ENCODE measurements around the gene ANKHD1. TPM values are rescaled to one million over a fixed set of nuclear protein-coding genes. Genes with fewer than 3 reads are reported as not detected.

Gene ANKHD1
- total RNA-seq, 2 donors from 2014 or later = 69.7 to 112 TPM

DNA sequence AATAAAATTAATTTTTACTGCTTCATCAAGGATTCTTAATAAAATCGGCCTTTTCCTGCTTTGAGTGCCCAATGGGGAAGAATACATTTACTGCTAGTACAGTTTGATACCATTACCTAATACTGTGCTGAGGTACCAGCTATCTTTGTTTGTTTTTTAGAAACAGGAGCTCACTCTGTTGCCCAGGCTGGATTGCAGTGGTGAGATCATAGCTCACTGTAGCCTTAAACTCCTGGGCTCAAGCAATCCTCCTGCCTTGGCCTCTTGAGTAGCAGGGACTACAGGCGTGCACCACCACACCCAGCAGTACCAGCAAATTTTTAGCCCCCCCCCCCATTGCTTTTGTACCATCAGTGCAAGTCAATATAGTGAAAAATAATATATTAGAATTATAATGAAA lies 13.6 kb upstream of the ANKHD1 start:
- H3K36me3 ChIP-seq = no peaks in the 10 kb centered on the region
- intact Hi-C loops (cut with DNase I) = no loop called here
- no peak for DNase-seq (ENCODE audit: low spot score)
- no peaks in the 10 kb centered on the region for H3K4me1 ChIP-seq (replicated peaks)
- no peaks in the 10 kb centered on the region for H3K27me3 ChIP-seq (replicated peaks; ENCODE audit: insufficient read depth)
- no peak overlapping the region for H3K27ac ChIP-seq
- no peaks in the 10 kb centered on the region for H3K9me3 ChIP-seq
- no peak overlapping the region for H3K4me3 ChIP-seq
- TF ChIP-seq POLR2A (IDR thresholded peaks at IDR 0.05) (no peak), POLR2AphosphoS5 (IDR thresholded peaks at IDR 0.05) (no peak)
- TF ChIP-seq, protein P1, sequence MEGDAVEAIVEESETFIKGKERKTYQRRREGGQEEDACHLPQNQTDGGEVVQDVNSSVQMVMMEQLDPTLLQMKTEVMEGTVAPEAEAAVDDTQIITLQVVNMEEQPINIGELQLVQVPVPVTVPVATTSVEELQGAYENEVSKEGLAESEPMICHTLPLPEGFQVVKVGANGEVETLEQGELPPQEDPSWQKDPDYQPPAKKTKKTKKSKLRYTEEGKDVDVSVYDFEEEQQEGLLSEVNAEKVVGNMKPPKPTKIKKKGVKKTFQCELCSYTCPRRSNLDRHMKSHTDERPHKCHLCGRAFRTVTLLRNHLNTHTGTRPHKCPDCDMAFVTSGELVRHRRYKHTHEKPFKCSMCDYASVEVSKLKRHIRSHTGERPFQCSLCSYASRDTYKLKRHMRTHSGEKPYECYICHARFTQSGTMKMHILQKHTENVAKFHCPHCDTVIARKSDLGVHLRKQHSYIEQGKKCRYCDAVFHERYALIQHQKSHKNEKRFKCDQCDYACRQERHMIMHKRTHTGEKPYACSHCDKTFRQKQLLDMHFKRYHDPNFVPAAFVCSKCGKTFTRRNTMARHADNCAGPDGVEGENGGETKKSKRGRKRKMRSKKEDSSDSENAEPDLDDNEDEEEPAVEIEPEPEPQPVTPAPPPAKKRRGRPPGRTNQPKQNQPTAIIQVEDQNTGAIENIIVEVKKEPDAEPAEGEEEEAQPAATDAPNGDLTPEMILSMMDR (IDR thresholded peaks at IDR 0.05) = no peak
- WGBS = 94% methylated on average over 2 of the region's 2 CpGs

DNA sequence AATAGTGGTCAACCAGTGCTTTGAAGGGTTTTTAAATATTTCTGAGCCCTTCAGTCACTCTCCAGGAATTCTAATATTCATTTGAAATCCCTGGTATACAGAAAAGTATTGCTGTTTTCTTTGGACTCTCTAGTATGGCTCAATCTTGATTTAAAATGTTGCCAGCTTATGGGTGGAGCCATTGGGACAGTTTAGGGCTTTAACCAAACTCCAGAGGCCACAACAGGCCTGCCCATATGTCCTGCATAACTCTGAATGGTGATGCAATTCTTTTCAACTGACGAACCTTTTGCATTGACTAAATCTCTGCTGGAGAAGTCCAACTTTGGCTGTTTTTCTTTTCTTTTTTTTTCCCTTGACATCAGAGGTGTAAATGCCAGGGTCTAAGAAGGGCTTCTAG lies 10.3 kb upstream of the ANKHD1 start:
- no peaks in the 10 kb centered on the region for H3K27me3 ChIP-seq (replicated peaks; ENCODE audit: insufficient read depth)
- 93% methylated on average over 1 of the region's 1 CpG for WGBS
- no peaks in the 10 kb centered on the region for H3K4me1 ChIP-seq (replicated peaks)
- intact Hi-C loops (cut with DNase I) = no loop called here
- H3K36me3 ChIP-seq = no peaks in the 10 kb centered on the region
- no peak for TF ChIP-seq POLR2A (IDR thresholded peaks at IDR 0.05)
- TF ChIP-seq, protein P1 (IDR thresholded peaks at IDR 0.05) = no peak
- TF ChIP-seq POLR2AphosphoS5 (IDR thresholded peaks at IDR 0.05) = no peak
- H3K9me3 ChIP-seq = no peaks in the 10 kb centered on the region
- no peak for DNase-seq (ENCODE audit: low spot score)
- H3K27ac ChIP-seq = no peak overlapping the region
- no peak overlapping the region for H3K4me3 ChIP-seq

DNA sequence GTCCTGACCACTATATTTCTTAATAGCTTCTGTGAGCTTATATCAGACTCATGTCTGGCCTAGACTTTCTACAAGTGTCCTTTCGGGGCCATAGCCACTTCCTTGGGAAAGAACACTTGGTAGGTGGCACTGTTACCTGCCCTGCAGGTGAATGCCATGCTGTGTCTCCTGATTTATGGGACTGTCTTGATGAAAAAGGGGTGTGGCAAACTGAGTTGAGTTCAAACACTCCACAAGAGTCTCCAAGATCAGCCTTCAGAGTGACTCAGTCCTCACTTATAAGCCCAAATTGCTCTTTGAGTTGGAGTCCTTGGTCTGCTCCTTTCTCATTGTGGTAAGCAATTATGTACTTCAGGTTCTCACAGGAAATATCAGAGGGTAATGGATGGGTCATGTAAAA lies 9.9 kb upstream of the ANKHD1 start:
- Histone ChIP-seq H3K9me3 (no peaks in the 10 kb centered on the region), H3K27ac (no peak overlapping the region), H3K4me1 (replicated peaks) (no peaks in the 10 kb centered on the region), H3K4me3 (no peak overlapping the region), H3K36me3 (no peaks in the 10 kb centered on the region), H3K27me3 (replicated peaks; ENCODE audit: insufficient read depth) (no peaks in the 10 kb centered on the region)
- intact Hi-C loops (cut with DNase I) = no loop called here
- WGBS = 92% methylated on average over 1 of the region's 1 CpG
- TF ChIP-seq POLR2A (IDR thresholded peaks at IDR 0.05) (no peak), POLR2AphosphoS5 (IDR thresholded peaks at IDR 0.05) (no peak)
- TF ChIP-seq, protein P1 (IDR thresholded peaks at IDR 0.05) = no peak
- no peak for DNase-seq (ENCODE audit: low spot score)

DNA sequence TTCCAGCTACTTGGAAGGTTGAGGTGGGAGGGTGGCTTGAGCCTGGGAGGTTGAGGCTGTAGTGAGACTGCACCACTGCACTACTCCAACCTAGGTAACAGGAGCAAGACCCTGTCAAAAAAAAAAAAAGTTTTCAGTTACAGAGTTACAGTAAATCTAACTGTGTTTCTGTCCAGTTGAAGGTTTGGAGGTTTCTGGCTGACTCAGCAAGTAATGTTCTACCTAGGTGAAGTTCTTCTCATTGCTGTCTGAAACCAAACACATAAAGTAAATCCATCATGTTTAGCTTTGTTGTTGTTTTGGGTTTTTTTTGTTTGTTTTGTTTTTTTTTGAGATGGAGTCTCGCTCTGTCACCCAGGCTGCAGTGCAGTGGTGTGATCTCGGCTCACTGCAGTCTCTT lies 7.9 kb upstream of the ANKHD1 start:
- Histone ChIP-seq H3K4me3 (no peak overlapping the region), H3K9me3 (no peaks in the 10 kb centered on the region), H3K36me3 (no peaks in the 10 kb centered on the region), H3K27ac (no peak overlapping the region), H3K4me1 (replicated peaks) (no peaks in the 10 kb centered on the region), H3K27me3 (replicated peaks; ENCODE audit: insufficient read depth) (no peaks in the 10 kb centered on the region)
- intact Hi-C loops (cut with DNase I) = no loop called here
- 98% methylated on average over 2 of the region's 2 CpGs for WGBS
- no peak for DNase-seq (ENCODE audit: low spot score)
- no peak for TF ChIP-seq POLR2A (IDR thresholded peaks at IDR 0.05)
- no peak for TF ChIP-seq POLR2AphosphoS5 (IDR thresholded peaks at IDR 0.05)
- TF ChIP-seq, protein P1 (IDR thresholded peaks at IDR 0.05) = no peak

DNA sequence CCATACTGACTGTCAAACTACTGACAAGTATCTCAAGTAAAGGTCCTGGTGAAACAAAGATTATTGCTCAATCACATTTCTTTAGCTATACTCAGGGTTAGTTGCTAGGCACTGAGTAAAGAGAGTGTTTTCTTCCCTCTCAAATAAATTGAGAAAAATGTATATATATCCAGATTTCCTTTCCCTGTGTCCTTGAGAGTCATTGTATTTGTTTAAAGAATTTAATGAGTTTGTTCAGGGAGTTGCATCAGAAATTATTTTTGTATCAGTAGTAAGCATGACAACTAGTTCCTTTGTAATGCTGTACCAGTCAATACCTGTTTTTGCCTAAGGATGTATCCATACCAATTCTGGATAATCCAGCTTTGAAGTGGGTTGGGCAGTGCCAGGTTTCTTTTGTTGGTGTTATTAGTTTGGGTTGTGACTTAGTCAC lies 3.2 kb upstream of the ANKHD1 start:
- Histone ChIP-seq H3K27ac (peak overlapping the region; percentile 18 to 21), H3K27me3 (replicated peaks; ENCODE audit: insufficient read depth) (no peaks in the 10 kb centered on the region)
- DNase-seq (ENCODE audit: low spot score) = no peak

More for the DNA sequence above, 3.2 kb upstream of the ANKHD1 start:
- no peaks in the 10 kb centered on the region for H3K9me3 ChIP-seq
- no peak overlapping the region for H3K4me3 ChIP-seq
- no peaks in the 10 kb centered on the region for H3K36me3 ChIP-seq
- intact Hi-C loops (cut with DNase I) = no loop called here
- TF ChIP-seq POLR2A (IDR thresholded peaks at IDR 0.05) (no peak), POLR2AphosphoS5 (IDR thresholded peaks at IDR 0.05) (peak; percentile 23)
- no peaks in the 10 kb centered on the region for H3K4me1 ChIP-seq (replicated peaks)

Measured in prostate gland (tissue), 2 donors.